ENCODE data around the gene POU2F2.

The POU2F2 gene

DNA sequence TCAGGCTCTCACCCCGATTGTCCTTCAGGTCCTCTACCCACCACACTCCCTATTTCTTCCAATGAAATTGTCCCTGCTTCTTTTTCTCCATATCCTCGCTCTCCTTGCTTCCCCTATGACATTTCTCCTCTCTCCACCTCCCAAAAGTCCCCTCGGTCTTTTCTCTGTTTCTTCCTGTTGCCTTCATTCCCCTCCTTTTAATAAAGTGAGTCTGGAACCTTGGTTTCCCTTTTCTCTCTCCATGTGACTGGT, 57.0 kb downstream of the POU2F2 start:
- peak overlapping the region; percentile 100 for H3K27ac ChIP-seq (ENCODE audit: low read length)
- peak overlapping the region; percentile 83 to 99 for H3K4me3 ChIP-seq (ENCODE audit: low read depth in 1 of 2, low read length in 2 of 2)
- peaks cover 18 to 20% of the 10 kb centered on the region in 2 donors for H3K36me3 ChIP-seq (ENCODE audit: control insufficient read depth in 1 of 2, insufficient read depth in 2 of 2, low read length in 2 of 2)
- no peaks in the 10 kb centered on the region for H3K27me3 ChIP-seq (ENCODE audit: low read depth, low read length)
- H3K4me1 ChIP-seq (ENCODE audit: control insufficient read depth in 1 of 2, insufficient read depth in 2 of 2, low read length in 2 of 2) = peaks cover 14 to 28% of the 10 kb centered on the region in 2 donors
- H3K9me3 ChIP-seq (ENCODE audit: control insufficient read depth in 1 of 2, low read length in 2 of 2) = no peaks in the 10 kb centered on the region

DNA sequence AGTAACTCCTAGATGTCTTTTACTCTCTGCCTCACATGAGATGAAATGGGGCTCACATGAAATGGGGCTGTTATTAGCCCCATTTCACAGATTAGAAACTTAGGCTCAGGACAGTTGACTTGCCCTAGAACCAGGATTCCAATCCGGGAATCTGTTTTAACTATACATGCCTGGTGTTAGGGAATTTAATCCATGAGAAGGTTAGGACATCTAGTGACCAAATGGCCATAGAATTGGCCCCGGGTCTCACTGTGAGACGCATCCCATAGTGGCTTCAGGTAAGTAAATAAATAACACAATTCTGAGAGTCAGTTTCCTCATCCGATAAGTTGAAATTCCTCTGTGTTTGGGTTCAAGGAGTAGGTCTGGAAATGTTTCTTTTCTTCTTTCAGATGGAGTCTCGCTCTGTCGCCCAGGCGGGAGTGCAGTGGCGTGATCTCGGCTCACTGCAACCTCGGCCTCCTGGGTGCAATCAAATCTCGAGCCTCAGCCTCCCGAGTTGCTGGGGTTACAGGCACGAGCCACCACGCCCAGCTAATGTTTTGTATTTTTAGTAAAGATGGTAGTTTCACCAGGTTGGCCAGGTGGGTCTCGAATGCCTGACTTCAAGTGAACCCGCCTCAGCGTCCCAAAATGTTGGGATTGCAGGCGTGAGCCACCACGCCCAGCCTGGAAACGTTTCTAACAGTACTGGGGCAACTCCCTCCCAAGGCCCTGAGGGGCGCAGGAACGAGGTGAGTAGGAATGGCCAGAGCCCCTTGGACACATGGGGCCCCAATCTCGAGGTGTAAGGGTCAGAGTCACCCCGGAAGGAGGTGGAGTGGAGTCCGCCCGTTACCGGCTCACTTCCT, 57.5 kb downstream of the POU2F2 start:
- peak overlapping the region; percentile 100 for H3K27ac ChIP-seq (ENCODE audit: low read length)

DNA sequence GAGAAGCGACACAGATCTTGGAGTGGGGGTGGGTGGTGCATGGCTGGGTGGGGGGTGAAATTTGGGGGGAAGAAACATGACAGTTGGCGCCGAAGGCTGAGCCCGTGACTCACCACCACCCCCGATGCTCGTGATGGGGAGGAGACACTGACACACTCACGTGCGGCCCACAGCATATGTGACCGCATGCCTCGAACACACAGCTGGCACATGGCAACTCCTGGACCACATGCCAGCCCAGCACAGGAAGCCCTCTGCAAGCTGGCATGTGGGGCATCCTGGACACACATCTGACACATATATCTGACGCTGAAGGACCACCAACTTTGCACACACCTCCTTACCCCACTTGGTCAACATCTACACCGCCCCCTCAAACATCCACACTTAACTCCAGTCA, 61.0 kb downstream of the POU2F2 start:
- Histone ChIP-seq H3K36me3 (ENCODE audit: control insufficient read depth in 1 of 2, insufficient read depth in 2 of 2, low read length in 2 of 2) (no peaks in the 10 kb centered on the region), H3K27ac (ENCODE audit: low read length) (no peak overlapping the region), H3K27me3 (ENCODE audit: low read depth, low read length) (no peaks in the 10 kb centered on the region), H3K4me3 (ENCODE audit: low read depth in 1 of 2, low read length in 2 of 2) (no peak overlapping the region), H3K9me3 (ENCODE audit: control insufficient read depth in 1 of 2, low read length in 2 of 2) (no peaks in the 10 kb centered on the region), H3K4me1 (ENCODE audit: control insufficient read depth in 1 of 2, insufficient read depth in 2 of 2, low read length in 2 of 2) (peaks cover 4 to 31% of the 10 kb centered on the region in 2 donors)

More for the DNA sequence above, 57.5 kb downstream of the POU2F2 start:
- Histone ChIP-seq H3K4me3 (ENCODE audit: low read depth in 1 of 2, low read length in 2 of 2) (peak overlapping the region; percentile 83 to 99), H3K4me1 (ENCODE audit: control insufficient read depth in 1 of 2, insufficient read depth in 2 of 2, low read length in 2 of 2) (peaks cover 14 to 30% of the 10 kb centered on the region in 2 donors), H3K36me3 (ENCODE audit: control insufficient read depth in 1 of 2, insufficient read depth in 2 of 2, low read length in 2 of 2) (peaks cover 13 to 15% of the 10 kb centered on the region in 2 donors), H3K27me3 (ENCODE audit: low read depth, low read length) (no peaks in the 10 kb centered on the region), H3K9me3 (ENCODE audit: control insufficient read depth in 1 of 2, low read length in 2 of 2) (no peaks in the 10 kb centered on the region)

DNA sequence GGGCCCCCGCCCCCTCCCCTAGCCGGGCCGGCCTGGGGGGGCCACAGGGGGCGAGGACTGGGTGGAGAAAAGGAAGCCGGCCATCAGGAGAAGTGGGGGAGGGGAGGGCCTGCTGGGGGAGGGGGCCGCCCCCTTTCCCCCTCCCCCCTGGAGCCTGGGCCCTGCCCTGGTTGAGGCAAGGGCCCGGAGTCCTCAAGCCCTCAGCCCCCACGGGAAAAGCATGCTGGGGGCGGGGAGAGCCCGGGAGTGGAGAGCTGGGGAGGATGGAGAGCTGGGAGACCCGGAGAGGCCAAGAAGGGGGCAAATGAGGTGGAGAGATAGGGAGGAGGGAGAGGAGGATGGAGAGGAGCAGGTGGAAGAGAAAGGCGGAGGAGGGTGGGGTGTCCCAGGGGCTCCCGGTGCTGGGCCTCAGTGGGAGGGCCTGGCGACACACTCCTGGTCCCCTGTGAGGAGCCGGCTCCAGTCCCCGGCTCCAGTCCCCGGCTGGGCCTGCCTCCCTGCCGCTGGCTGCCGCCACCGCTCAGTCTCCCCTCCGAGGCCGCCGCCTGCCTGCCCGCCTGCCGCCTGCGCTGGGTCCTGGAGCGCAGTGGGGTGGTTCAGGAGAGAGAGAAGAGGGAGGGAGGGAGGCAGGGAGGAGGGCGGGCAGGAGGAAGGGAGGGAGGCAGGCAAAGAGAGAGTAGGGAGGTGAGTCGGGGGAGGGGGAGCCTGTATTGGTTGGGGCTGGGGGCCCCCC, 62.5 kb downstream of the POU2F2 start, which contains the start of gene GRIK5:
TSS of gene GRIK5 (minus strand) at position 588 of the 733 bp plus-strand sequence. CDS start 4,436 bp downstream, outside the sequence.
- Histone ChIP-seq H3K36me3 (ENCODE audit: control insufficient read depth in 1 of 2, insufficient read depth in 2 of 2, low read length in 2 of 2) (peaks cover 0 to 9% of the 10 kb centered on the region in 2 donors), H3K27me3 (ENCODE audit: low read depth, low read length) (no peaks in the 10 kb centered on the region), H3K9me3 (ENCODE audit: control insufficient read depth in 1 of 2, low read length in 2 of 2) (no peaks in the 10 kb centered on the region), H3K4me1 (ENCODE audit: control insufficient read depth in 1 of 2, insufficient read depth in 2 of 2, low read length in 2 of 2) (peaks cover 4 to 27% of the 10 kb centered on the region in 2 donors), H3K27ac (ENCODE audit: low read length) (no peak within 1 kb of the TSS), H3K4me3 (ENCODE audit: low read depth in 1 of 2, low read length in 2 of 2) (peak within 1 kb of the TSS; percentile 37 to 64)

DNA sequence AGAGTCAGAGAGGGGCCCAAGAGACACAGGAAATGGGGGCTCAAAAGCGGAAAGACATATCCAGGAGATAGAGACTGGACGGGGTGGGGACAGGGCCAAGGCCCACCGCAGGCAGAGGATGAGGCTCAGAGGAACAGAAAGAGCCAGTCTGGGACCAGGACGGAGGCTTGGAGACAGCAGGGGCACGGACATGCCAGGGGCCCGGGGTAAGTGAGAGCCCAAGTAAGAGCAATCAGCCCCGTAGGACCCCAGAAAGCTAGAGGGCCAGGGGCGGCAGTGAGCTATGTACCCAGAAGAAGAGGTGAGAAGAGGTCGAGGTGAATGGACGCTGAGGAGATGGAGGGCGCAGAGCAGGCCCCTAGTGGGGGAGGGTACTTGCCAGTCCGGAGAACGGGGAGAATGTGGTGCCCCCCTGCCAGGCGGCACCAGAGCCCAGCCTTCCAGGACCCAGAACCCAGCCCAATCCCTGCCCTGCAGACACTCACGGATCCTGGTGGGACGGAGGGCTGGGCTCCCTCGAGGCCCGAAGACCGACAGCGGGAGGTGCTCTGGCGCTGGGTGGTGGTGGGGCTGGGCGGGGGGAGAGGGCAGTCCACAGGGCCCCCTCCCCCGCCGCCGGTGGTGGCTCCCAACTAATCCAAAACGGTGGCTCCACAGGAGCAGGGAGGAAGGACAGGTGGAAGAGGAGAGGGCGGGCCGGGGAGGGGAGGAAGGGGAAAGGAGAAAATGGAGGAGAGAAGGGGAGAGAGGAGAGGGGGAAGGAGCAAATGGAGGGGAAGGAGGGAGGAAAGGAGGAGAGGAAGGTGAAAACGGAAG, 63.3 kb downstream of the POU2F2 start:
- Histone ChIP-seq H3K4me3 (ENCODE audit: low read depth in 1 of 2, low read length in 2 of 2) (peak overlapping the region; percentile 33 to 64), H3K4me1 (ENCODE audit: control insufficient read depth in 1 of 2, insufficient read depth in 2 of 2, low read length in 2 of 2) (peaks cover 4 to 25% of the 10 kb centered on the region in 2 donors), H3K27me3 (ENCODE audit: low read depth, low read length) (no peaks in the 10 kb centered on the region), H3K27ac (ENCODE audit: low read length) (no peak overlapping the region), H3K36me3 (ENCODE audit: control insufficient read depth in 1 of 2, insufficient read depth in 2 of 2, low read length in 2 of 2) (peaks cover 0 to 10% of the 10 kb centered on the region in 2 donors), H3K9me3 (ENCODE audit: control insufficient read depth in 1 of 2, low read length in 2 of 2) (no peaks in the 10 kb centered on the region)

DNA sequence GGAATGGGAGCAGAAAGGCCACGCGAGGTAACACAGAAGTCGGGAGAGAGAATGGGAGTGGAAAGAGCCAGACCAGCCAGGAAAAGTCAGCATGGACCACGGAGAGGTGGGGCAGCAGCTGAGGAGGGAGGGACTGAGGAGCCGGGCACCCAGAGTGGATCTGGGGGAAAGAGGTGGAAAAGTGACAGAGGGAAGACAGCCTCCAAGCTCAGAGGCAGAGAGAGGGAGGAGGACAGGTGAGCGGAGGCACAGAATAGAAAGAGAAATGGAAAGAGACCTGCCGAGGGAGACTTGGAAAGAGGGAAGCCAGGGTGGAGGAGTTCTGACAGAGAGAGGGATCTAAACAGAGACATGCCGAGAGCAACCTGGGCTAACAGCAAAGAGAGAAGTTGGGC, 63.9 kb downstream of the POU2F2 start:
- no peaks in the 10 kb centered on the region for H3K27me3 ChIP-seq (ENCODE audit: low read depth, low read length)
- no peaks in the 10 kb centered on the region for H3K9me3 ChIP-seq (ENCODE audit: control insufficient read depth in 1 of 2, low read length in 2 of 2)
- H3K4me3 ChIP-seq (ENCODE audit: low read depth in 1 of 2, low read length in 2 of 2) = peak overlapping the region; percentile 33 to 64
- peaks cover 0 to 10% of the 10 kb centered on the region in 2 donors for H3K36me3 ChIP-seq (ENCODE audit: control insufficient read depth in 1 of 2, insufficient read depth in 2 of 2, low read length in 2 of 2)
- no peak overlapping the region for H3K27ac ChIP-seq (ENCODE audit: low read length)
- H3K4me1 ChIP-seq (ENCODE audit: control insufficient read depth in 1 of 2, insufficient read depth in 2 of 2, low read length in 2 of 2) = peaks cover 4 to 25% of the 10 kb centered on the region in 2 donors

DNA sequence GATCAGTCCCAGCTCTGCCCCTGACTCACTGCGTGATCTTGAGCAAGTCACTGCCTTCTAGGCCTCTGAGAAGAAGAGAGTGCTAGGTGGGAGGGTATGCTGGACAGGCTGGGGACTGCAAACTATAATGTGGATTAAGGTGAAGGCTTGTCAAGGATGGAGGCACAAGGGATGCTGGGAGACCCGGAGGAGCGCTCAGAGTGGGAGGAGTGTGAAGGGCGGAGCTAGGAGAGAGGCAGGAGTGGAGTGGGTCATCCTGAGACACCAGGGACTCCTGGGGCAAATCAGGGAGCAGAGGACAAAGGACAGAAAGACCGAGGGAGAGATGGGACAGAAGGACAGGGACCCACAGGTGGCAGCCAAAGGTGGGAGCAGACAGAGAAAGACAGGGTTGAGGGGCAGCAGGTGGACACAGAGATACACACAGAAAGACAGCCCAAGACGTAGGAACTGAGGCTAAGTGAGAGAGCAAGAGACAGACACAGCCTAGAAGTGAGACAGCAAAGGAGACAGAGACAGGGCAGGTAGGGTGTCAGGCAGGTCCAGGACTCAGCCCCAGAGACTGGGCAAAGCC, 64.8 kb downstream of the POU2F2 start:
- Histone ChIP-seq H3K9me3 (ENCODE audit: control insufficient read depth in 1 of 2, low read length in 2 of 2) (no peaks in the 10 kb centered on the region), H3K27ac (ENCODE audit: low read length) (no peak overlapping the region), H3K4me3 (ENCODE audit: low read depth in 1 of 2, low read length in 2 of 2) (no peak overlapping the region), H3K36me3 (ENCODE audit: control insufficient read depth in 1 of 2, insufficient read depth in 2 of 2, low read length in 2 of 2) (peaks cover 0 to 14% of the 10 kb centered on the region in 2 donors), H3K27me3 (ENCODE audit: low read depth, low read length) (no peaks in the 10 kb centered on the region), H3K4me1 (ENCODE audit: control insufficient read depth in 1 of 2, insufficient read depth in 2 of 2, low read length in 2 of 2) (peaks cover 4 to 25% of the 10 kb centered on the region in 2 donors)

DNA sequence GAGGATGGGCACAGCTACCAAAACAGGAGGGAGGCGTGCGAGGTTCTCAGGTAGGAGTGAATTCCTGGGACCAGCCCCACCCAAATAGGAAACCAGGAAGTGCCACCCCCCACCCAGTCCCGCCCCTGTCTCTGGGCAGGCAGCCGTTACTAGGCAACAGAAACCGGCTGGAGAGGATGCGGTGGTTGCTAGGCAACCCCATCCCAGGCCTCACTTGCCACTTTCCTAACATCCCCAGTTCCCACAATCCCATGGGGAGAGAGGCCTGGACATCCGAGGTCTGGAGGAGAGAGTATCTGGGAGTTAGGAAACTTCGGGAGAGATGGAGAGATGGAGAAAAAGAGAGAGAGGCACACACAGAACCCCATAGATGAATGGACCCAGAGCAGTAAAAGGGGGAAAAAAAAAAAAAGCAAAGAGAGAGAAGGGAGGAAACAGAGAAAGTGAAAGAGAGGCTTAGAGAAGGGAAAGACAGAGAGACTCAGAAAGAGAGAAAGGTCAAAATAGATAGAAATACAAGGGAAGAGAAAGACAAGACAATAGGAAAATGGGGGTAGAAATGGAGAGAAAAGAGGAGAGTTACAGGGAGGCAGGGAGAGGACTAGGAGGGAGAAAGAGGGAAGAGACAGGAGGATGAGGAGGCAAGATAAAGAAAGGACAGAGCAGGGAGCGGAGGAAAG, 66.0 kb downstream of the POU2F2 start:
- no peak overlapping the region for H3K27ac ChIP-seq (ENCODE audit: low read length)
- H3K9me3 ChIP-seq (ENCODE audit: control insufficient read depth in 1 of 2, low read length in 2 of 2) = no peaks in the 10 kb centered on the region
- peaks cover 0 to 21% of the 10 kb centered on the region in 2 donors for H3K36me3 ChIP-seq (ENCODE audit: control insufficient read depth in 1 of 2, insufficient read depth in 2 of 2, low read length in 2 of 2)
- H3K4me3 ChIP-seq (ENCODE audit: low read depth in 1 of 2, low read length in 2 of 2) = no peak overlapping the region
- H3K27me3 ChIP-seq (ENCODE audit: low read depth, low read length) = no peaks in the 10 kb centered on the region
- peaks cover 4 to 25% of the 10 kb centered on the region in 2 donors for H3K4me1 ChIP-seq (ENCODE audit: control insufficient read depth in 1 of 2, insufficient read depth in 2 of 2, low read length in 2 of 2)

DNA sequence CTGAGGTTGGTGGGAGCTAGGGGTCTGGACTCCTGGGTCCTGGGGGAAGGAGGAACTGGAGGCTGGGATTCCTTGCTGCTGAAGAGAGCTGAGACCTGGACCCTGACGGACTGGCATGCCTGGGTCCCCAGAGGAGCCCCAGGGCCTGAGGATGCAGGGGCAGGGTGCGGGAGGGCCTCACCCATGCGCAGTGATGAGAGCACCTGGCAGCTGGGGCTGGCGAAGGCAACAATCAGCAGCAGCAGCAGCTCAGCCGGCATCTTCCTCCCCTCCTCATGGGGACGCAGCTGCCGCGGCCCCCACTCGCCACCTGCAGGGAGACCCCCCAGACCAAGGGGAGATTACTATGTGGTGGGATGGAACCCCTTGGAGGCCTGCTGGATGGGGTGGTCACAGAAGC, 66.7 kb downstream of the POU2F2 start:
- H3K4me3 ChIP-seq (ENCODE audit: low read depth in 1 of 2, low read length in 2 of 2) = no peak overlapping the region
- no peaks in the 10 kb centered on the region for H3K27me3 ChIP-seq (ENCODE audit: low read depth, low read length)
- H3K36me3 ChIP-seq (ENCODE audit: control insufficient read depth in 1 of 2, insufficient read depth in 2 of 2, low read length in 2 of 2) = peaks cover 0 to 21% of the 10 kb centered on the region in 2 donors
- H3K4me1 ChIP-seq (ENCODE audit: control insufficient read depth in 1 of 2, insufficient read depth in 2 of 2, low read length in 2 of 2) = peaks cover 4 to 22% of the 10 kb centered on the region in 2 donors
- H3K27ac ChIP-seq (ENCODE audit: low read length) = no peak overlapping the region
- H3K9me3 ChIP-seq (ENCODE audit: control insufficient read depth in 1 of 2, low read length in 2 of 2) = no peaks in the 10 kb centered on the region

DNA sequence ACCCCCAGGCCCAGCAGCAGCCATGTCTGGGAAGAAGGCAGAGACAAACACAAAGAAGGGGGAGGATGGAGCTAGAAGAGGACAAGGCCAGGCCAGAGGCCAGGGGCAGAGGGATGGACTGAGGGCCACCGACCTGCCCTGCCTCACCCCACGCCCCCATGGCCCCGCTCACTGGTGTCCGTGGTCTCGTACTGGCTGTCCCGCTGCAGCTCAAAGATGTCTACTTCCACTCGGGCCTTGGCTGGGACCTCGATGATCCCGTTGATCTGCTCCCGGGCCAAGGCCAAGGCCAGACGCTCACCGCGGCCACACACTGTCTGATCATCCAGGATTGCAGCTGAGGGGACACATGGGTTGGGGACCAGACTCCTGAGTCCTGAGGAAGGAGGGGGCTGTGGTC, 67.2 kb downstream of the POU2F2 start:
- H3K27me3 ChIP-seq (ENCODE audit: low read depth, low read length) = no peaks in the 10 kb centered on the region
- H3K4me3 ChIP-seq (ENCODE audit: low read depth in 1 of 2, low read length in 2 of 2) = no peak overlapping the region
- no peak overlapping the region for H3K27ac ChIP-seq (ENCODE audit: low read length)
- no peaks in the 10 kb centered on the region for H3K9me3 ChIP-seq (ENCODE audit: control insufficient read depth in 1 of 2, low read length in 2 of 2)
- peaks cover 4 to 17% of the 10 kb centered on the region in 2 donors for H3K4me1 ChIP-seq (ENCODE audit: control insufficient read depth in 1 of 2, insufficient read depth in 2 of 2, low read length in 2 of 2)
- H3K36me3 ChIP-seq (ENCODE audit: control insufficient read depth in 1 of 2, insufficient read depth in 2 of 2, low read length in 2 of 2) = peaks cover 0 to 24% of the 10 kb centered on the region in 2 donors
